Liver (tissue), 9 donors: ENCODE results near the gene CYP4F3. TPM values are rescaled to one million over a fixed set of nuclear protein-coding genes. Genes with fewer than 3 reads are reported as not detected.

Experiments
- DNase-seq: peaks from one replicate; pipeline ENCODE4 v3.0.0-alpha.2; 2017; ENCODE audit warnings: low spot score
- H3K27ac ChIP-seq, 2 donors: one replicate each; pipeline ENCODE4 v1.7.0; 2013; ENCODE audit warnings: inconsistent platforms in 2 of 2, low read length in 2 of 2, control low read depth in 1 of 2, low read depth in 1 of 2, mild to moderate bottlenecking in 1 of 2
- H3K27me3 ChIP-seq, 4 donors: one replicate each; pipeline versions ENCODE4 v1.6.1 to v1.7.0; 2013; ENCODE audit warnings: low read length in 3 of 4, inconsistent platforms in 1 of 4, mild to moderate bottlenecking in 1 of 4, moderate library complexity in 1 of 4; ENCODE audit not compliant: control insufficient read depth in 4 of 4, insufficient read depth in 4 of 4
- H3K36me3 ChIP-seq, 4 donors: one replicate each; pipeline versions ENCODE4 v1.6.1 to v1.7.0; 2013; ENCODE audit warnings: low read length in 3 of 4, mild to moderate bottlenecking in 3 of 4, low read depth in 1 of 4, moderate library complexity in 1 of 4; ENCODE audit not compliant: control insufficient read depth in 4 of 4, insufficient read depth in 3 of 4
- H3K4me1 ChIP-seq, 4 donors: one replicate each; pipeline versions ENCODE4 v1.6.1 to v1.7.0; 2013; ENCODE audit warnings: low read length in 3 of 4, mild to moderate bottlenecking in 3 of 4, moderate library complexity in 1 of 4; ENCODE audit not compliant: control insufficient read depth in 4 of 4, insufficient read depth in 4 of 4
- H3K4me3 ChIP-seq, 3 donors: one replicate each; pipeline versions ENCODE4 v1.6.1 to v1.7.0; 2013; ENCODE audit warnings: low read length in 3 of 3, control low read depth in 1 of 3, low read depth in 1 of 3, mild to moderate bottlenecking in 1 of 3
- H3K9ac ChIP-seq, 2 donors: one replicate each; pipeline ENCODE4 v1.7.0; 2013; ENCODE audit warnings: low read length in 2 of 2, mild to moderate bottlenecking in 2 of 2, moderate library complexity in 2 of 2, control low read depth in 1 of 2, low read depth in 1 of 2
- H3K9me3 ChIP-seq, 4 donors: one replicate each; pipeline versions ENCODE4 v1.6.1 to v1.7.0; 2013; ENCODE audit warnings: low read length in 3 of 4; ENCODE audit not compliant: control insufficient read depth in 4 of 4
- EGR1 ChIP-seq, 2 donors: IDR thresholded peaks; 2 replicates each; pipeline ENCODE4 v1.6.1; 2016 to 2018; ENCODE audit warnings: antibody characterized with exemption in 2 of 2, low read depth in 2 of 2
- FOXA1 ChIP-seq: IDR thresholded peaks from 2 replicates; pipeline ENCODE4 v1.6.1; 2016; ENCODE audit warnings: antibody characterized with exemption
- FOXA2 ChIP-seq: IDR thresholded peaks from 2 replicates; pipeline ENCODE4 v1.6.1; 2016; ENCODE audit warnings: antibody characterized with exemption
- GABPA ChIP-seq, 2 donors: IDR thresholded peaks in 1 of 2; conservative IDR thresholded peaks in 1 of 2; 2 replicates each; pipeline ENCODE4 v1.6.1; 2016; ENCODE audit warnings: antibody characterized with exemption in 2 of 2, mild to moderate bottlenecking in 1 of 2, moderate library complexity in 1 of 2
- HNF4A ChIP-seq, 2 donors: conservative IDR thresholded peaks; 2 replicates each; pipeline ENCODE4 v1.6.1; 2016; ENCODE audit warnings: antibody characterized with exemption in 2 of 2, mild to moderate bottlenecking in 2 of 2
- HNF4G ChIP-seq: IDR thresholded peaks from 2 replicates; pipeline ENCODE4 v1.6.1; 2016; ENCODE audit warnings: antibody characterized with exemption
- JUND ChIP-seq, 2 donors: IDR thresholded peaks; 2 replicates each; pipeline ENCODE4 v1.6.1; 2016; ENCODE audit warnings: antibody characterized with exemption in 2 of 2
- NR2F2 ChIP-seq: IDR thresholded peaks from 2 replicates; pipeline ENCODE4 v1.6.1; 2016; ENCODE audit warnings: antibody characterized with exemption
- RAD21 ChIP-seq, 2 donors: IDR thresholded peaks; 2 replicates each; pipeline ENCODE4 v1.6.1; 2016; ENCODE audit warnings: antibody characterized with exemption in 2 of 2, mild to moderate bottlenecking in 2 of 2
- RXRA ChIP-seq, 2 donors: IDR thresholded peaks; 2 replicates each; pipeline ENCODE4 v1.6.1; 2017 to 2018; ENCODE audit warnings: antibody characterized with exemption in 2 of 2, mild to moderate bottlenecking in 1 of 2
- SP1 ChIP-seq: IDR thresholded peaks from 2 replicates; pipeline ENCODE4 v1.6.1; 2018; ENCODE audit warnings: antibody characterized with exemption, mild to moderate bottlenecking
- TAF1 ChIP-seq: conservative IDR thresholded peaks from 2 replicates; pipeline ENCODE4 v1.6.1; 2016; ENCODE audit warnings: antibody characterized with exemption, mild to moderate bottlenecking
- YY1 ChIP-seq: IDR thresholded peaks from 2 replicates; pipeline ENCODE4 v1.6.1; 2016; ENCODE audit warnings: antibody characterized with exemption, mild to moderate bottlenecking
- WGBS: extraction: QIAGEN DNeasy Blood & Tissue Kit; methylation state at CpG from one replicate; pipeline ENCODE4 v1.1.7; 2013; 5-methylcytosine and 5-hydroxymethylcytosine counted together
- polyA plus RNA-seq, 2 donors: library from polyadenylated mRNA; stranded (reverse) in 1 of 2; unstranded in 1 of 2; fragments of 200-250 nt in 1 of 2; fragments of >200 nt in 1 of 2; fragmentation: Nextera tagmentation in 1 of 2; extraction: Ambion mirVana in 1 of 2; gene quantifications; one replicate each; pipeline versions ENCODE4 v1.2.1 to v1.2.3, GENCODE V29; 2013 to 2015
- total RNA-seq, 2 donors: library from RNA; depleted of rRNA; stranded (reverse); fragments of >200 nt; gene quantifications; one replicate each; pipeline ENCODE4 v1.2.3, GENCODE V29; 2014
- TF ChIP-seq, protein P1 (sequence below): fragments of 150-350 bp; IDR thresholded peaks from 2 replicates; pipeline ENCODE4 v1.5.1; 2017; ENCODE audit warnings: improper control_type of control experiment, low read depth, low read length; ENCODE audit not compliant: missing input control
- TF ChIP-seq, protein P2 (sequence below): IDR thresholded peaks from 2 replicates; pipeline ENCODE4 v1.6.1; 2016; ENCODE audit warnings: antibody characterized with exemption
- TF ChIP-seq, protein P3 (sequence below): IDR thresholded peaks from 2 replicates; pipeline ENCODE4 v1.6.1; 2016; ENCODE audit warnings: antibody characterized with exemption, mild to moderate bottlenecking
- TF ChIP-seq, protein P4 (sequence below): IDR thresholded peaks from 2 replicates; pipeline ENCODE4 v1.6.1; 2016; ENCODE audit warnings: antibody characterized with exemption
- TF ChIP-seq, protein P5 (sequence below): IDR thresholded peaks from 2 replicates; pipeline ENCODE4 v1.6.1; 2016; ENCODE audit warnings: antibody characterized with exemption
- donor health status: healthy.
- donor health status: healthy.
- donor health status: healthy.
- donor health status: healthy.
- donor health status: healthy.

Gene CYP4F3
- total and polyA plus RNA-seq, 4 donors: 58.4 to 168 (median 128) TPM

DNA sequence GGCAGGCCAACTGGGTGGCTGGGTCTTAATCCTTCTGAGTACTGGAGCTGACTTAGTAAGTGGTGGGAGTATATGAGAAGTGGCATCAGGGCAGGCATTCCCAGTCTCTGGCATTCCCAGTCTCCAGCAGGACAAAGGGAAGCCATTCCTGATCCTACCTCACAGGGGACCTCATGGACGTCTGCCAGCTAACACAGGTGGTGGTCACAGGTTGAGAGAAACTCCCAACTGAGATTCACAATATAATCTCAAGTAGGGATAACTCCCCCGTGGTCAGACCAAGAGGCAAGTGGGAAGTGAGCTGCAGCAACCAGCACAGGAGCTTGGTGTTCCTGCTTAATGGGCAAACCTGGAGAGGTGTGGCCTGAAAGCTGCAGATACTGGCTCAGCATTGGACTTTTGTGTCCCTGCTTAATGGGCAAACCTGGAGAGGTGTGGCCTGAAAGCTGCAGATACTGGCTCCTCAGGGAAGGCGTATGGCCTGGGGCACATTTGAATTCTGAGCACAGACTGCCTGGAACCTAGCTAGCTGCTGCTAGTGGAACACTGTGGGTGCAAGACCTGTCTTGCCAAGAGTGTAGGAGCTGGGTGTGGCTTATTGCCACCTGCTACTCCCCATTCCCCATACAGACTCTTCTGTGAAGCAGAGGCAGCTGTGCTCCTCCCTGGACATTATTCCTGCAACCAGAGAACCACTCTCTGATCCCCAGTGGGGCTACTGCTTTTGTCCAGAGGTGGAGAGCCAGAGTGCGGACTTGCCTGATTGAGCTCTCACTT, 61.2 kb downstream of the CYP4F3 start:
- peaks cover under 1 to 14% (median 7%) of the 10 kb centered on the region in 4 donors for H3K36me3 ChIP-seq
- TF ChIP-seq NR2F2: no peak
- TF ChIP-seq RAD21 (IDR thresholded peaks at IDR 0.05): peak in 1 of 2 donors; percentile 60
- TF ChIP-seq, protein P1, sequence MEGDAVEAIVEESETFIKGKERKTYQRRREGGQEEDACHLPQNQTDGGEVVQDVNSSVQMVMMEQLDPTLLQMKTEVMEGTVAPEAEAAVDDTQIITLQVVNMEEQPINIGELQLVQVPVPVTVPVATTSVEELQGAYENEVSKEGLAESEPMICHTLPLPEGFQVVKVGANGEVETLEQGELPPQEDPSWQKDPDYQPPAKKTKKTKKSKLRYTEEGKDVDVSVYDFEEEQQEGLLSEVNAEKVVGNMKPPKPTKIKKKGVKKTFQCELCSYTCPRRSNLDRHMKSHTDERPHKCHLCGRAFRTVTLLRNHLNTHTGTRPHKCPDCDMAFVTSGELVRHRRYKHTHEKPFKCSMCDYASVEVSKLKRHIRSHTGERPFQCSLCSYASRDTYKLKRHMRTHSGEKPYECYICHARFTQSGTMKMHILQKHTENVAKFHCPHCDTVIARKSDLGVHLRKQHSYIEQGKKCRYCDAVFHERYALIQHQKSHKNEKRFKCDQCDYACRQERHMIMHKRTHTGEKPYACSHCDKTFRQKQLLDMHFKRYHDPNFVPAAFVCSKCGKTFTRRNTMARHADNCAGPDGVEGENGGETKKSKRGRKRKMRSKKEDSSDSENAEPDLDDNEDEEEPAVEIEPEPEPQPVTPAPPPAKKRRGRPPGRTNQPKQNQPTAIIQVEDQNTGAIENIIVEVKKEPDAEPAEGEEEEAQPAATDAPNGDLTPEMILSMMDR: no peak
- TF ChIP-seq EGR1 (IDR thresholded peaks at IDR 0.05; ENCODE audit: low read depth in 2 of 2): no peak
- peak; percentile 63 for TF ChIP-seq HNF4G
- peak in 1 of 2 donors; percentile 91 for TF ChIP-seq HNF4A (conservative IDR thresholded peaks at IDR 0.05)
- TF ChIP-seq, protein P2, sequence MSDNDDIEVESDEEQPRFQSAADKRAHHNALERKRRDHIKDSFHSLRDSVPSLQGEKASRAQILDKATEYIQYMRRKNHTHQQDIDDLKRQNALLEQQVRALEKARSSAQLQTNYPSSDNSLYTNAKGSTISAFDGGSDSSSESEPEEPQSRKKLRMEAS: no peak
- peak; percentile 80 for TF ChIP-seq TAF1
- TF ChIP-seq JUND (IDR thresholded peaks at IDR 0.05): no peak
- peak in 1 of 2 donors; percentile 75 for TF ChIP-seq RXRA (IDR thresholded peaks at IDR 0.05)
- TF ChIP-seq, protein P3, sequence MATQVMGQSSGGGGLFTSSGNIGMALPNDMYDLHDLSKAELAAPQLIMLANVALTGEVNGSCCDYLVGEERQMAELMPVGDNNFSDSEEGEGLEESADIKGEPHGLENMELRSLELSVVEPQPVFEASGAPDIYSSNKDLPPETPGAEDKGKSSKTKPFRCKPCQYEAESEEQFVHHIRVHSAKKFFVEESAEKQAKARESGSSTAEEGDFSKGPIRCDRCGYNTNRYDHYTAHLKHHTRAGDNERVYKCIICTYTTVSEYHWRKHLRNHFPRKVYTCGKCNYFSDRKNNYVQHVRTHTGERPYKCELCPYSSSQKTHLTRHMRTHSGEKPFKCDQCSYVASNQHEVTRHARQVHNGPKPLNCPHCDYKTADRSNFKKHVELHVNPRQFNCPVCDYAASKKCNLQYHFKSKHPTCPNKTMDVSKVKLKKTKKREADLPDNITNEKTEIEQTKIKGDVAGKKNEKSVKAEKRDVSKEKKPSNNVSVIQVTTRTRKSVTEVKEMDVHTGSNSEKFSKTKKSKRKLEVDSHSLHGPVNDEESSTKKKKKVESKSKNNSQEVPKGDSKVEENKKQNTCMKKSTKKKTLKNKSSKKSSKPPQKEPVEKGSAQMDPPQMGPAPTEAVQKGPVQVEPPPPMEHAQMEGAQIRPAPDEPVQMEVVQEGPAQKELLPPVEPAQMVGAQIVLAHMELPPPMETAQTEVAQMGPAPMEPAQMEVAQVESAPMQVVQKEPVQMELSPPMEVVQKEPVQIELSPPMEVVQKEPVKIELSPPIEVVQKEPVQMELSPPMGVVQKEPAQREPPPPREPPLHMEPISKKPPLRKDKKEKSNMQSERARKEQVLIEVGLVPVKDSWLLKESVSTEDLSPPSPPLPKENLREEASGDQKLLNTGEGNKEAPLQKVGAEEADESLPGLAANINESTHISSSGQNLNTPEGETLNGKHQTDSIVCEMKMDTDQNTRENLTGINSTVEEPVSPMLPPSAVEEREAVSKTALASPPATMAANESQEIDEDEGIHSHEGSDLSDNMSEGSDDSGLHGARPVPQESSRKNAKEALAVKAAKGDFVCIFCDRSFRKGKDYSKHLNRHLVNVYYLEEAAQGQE: no peak
- peak; percentile 94 for TF ChIP-seq SP1
- TF ChIP-seq YY1: no peak
- TF ChIP-seq, protein P4, sequence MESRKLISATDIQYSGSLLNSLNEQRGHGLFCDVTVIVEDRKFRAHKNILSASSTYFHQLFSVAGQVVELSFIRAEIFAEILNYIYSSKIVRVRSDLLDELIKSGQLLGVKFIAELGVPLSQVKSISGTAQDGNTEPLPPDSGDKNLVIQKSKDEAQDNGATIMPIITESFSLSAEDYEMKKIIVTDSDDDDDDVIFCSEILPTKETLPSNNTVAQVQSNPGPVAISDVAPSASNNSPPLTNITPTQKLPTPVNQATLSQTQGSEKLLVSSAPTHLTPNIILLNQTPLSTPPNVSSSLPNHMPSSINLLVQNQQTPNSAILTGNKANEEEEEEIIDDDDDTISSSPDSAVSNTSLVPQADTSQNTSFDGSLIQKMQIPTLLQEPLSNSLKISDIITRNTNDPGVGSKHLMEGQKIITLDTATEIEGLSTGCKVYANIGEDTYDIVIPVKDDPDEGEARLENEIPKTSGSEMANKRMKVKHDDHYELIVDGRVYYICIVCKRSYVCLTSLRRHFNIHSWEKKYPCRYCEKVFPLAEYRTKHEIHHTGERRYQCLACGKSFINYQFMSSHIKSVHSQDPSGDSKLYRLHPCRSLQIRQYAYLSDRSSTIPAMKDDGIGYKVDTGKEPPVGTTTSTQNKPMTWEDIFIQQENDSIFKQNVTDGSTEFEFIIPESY: no peak
- TF ChIP-seq GABPA (IDR thresholded peaks at IDR 0.05 in 1 of 2, conservative IDR thresholded peaks at IDR 0.05 in 1 of 2): no peak
- TF ChIP-seq FOXA2: no peak
- TF ChIP-seq FOXA1: no peak
- TF ChIP-seq, protein P5, sequence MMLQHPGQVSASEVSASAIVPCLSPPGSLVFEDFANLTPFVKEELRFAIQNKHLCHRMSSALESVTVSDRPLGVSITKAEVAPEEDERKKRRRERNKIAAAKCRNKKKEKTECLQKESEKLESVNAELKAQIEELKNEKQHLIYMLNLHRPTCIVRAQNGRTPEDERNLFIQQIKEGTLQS: no peak
- no peak overlapping the region for H3K27ac ChIP-seq
- H3K4me1 ChIP-seq: peaks cover 0 to 12% (median 11%) of the 10 kb centered on the region in 4 donors
- 72% methylated on average over 4 of the region's 4 CpGs for WGBS
- H3K4me3 ChIP-seq: no peak overlapping the region
- H3K27me3 ChIP-seq: no peaks in the 10 kb centered on the region
- H3K9me3 ChIP-seq: no peaks in the 10 kb centered on the region
- no peak overlapping the region for H3K9ac ChIP-seq
- no peak for DNase-seq
